ENCODE data around the gene POF1B. TPM values are rescaled to one million over a fixed set of nuclear protein-coding genes. Genes with fewer than 3 reads are reported as not detected.

POF1B gene, protein sequence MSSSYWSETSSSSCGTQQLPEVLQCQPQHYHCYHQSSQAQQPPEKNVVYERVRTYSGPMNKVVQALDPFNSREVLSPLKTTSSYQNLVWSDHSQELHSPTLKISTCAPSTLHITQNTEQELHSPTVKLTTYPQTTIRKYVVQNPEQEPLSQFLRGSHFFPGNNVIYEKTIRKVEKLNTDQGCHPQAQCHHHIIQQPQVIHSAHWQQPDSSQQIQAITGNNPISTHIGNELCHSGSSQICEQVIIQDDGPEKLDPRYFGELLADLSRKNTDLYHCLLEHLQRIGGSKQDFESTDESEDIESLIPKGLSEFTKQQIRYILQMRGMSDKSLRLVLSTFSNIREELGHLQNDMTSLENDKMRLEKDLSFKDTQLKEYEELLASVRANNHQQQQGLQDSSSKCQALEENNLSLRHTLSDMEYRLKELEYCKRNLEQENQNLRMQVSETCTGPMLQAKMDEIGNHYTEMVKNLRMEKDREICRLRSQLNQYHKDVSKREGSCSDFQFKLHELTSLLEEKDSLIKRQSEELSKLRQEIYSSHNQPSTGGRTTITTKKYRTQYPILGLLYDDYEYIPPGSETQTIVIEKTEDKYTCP
- under 1 TPM in 3 of 4 donors, not detected in 1; 0.11 to 0.51 (median 0.51) TPM for total RNA-seq

DNA sequence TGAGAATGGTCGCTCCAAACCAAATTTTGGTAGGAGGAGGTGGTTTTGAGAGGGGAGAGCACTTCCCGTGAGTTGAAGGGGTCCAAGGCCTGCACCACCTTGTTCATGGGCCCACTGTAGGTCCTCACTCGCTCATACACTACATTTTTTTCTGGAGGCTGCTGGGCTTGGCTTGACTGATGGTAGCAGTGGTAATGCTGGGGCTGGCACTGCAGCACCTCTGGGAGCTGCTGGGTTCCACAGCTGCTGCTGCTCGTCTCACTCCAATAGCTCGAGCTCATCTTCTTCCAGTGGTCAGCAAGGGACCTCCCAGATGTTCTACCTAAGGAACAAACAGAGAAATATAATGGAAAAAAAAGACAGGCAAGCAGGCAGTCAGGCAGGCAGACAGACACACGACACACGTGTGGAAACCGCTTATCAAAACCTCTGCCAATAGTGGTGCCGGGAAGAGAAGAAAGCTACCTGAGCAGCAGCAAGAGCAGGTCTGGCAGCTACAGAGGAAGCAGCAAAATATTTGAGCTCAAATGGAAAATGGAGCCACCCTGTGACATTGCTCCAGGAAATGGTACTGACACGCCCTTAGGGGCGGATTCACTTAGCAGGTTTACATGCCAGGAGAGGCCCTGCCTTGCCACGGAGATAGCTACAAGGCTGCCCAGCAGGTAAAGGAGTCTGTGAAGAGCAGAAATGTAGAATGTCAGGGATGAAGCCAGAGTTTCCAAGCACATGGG lies at the start of gene POF1B:
Gene POF1B (minus strand): TSS at position 492 of the 734 bp plus-strand sequence. CDS start 211 bp downstream, at position 281.
- in situ Hi-C loops (cut with MboI; ENCODE audit: low sequenced_read_pairs in 4 of 4) = no loop called here
- Histone ChIP-seq H3K4me3 (no peak within 1 kb of the TSS), H3K27me3 (no peaks in the 10 kb centered on the region), H3K27ac (no peak within 1 kb of the TSS), H3K4me1 (no peaks in the 10 kb centered on the region), H3K36me3 (no peaks in the 10 kb centered on the region), H3K9me3 (no peaks in the 10 kb centered on the region)
- no peak for ATAC-seq
- no peak for TF ChIP-seq POLR2A (IDR thresholded peaks at IDR 0.05)
- TF ChIP-seq, protein P1, sequence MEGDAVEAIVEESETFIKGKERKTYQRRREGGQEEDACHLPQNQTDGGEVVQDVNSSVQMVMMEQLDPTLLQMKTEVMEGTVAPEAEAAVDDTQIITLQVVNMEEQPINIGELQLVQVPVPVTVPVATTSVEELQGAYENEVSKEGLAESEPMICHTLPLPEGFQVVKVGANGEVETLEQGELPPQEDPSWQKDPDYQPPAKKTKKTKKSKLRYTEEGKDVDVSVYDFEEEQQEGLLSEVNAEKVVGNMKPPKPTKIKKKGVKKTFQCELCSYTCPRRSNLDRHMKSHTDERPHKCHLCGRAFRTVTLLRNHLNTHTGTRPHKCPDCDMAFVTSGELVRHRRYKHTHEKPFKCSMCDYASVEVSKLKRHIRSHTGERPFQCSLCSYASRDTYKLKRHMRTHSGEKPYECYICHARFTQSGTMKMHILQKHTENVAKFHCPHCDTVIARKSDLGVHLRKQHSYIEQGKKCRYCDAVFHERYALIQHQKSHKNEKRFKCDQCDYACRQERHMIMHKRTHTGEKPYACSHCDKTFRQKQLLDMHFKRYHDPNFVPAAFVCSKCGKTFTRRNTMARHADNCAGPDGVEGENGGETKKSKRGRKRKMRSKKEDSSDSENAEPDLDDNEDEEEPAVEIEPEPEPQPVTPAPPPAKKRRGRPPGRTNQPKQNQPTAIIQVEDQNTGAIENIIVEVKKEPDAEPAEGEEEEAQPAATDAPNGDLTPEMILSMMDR (IDR thresholded peaks at IDR 0.05 in 4 of 5, conservative IDR thresholded peaks at IDR 0.05 in 1 of 5) = no peak
- no peak for DNase-seq
- intact Hi-C loops (cut with DNase I; ENCODE audit: low total_unique reads) = no loop called here

DNA sequence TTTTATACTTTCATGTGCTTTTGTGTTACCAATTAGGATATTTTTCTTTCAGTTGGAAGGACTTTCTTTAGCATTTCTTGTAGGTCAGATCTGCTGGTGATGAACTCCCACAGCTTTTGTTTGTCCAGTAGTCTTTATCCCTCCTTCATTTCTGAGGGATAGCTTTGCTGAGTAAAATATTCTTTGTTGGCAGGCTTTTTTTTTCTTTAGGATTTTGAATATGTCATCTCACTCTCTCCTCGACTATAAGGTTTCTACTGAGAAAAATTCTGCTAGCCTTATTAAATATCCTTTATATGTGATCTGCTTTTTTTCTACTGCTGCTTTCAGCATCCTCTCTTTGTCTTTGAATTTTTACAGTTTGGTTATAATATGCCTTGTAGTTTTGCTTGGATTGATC lies 49.6 kb upstream of the POF1B start:
- in situ Hi-C loops (cut with MboI; ENCODE audit: low sequenced_read_pairs in 4 of 4) = no loop called here
- no peak for TF ChIP-seq POLR2A (IDR thresholded peaks at IDR 0.05)

DNA sequence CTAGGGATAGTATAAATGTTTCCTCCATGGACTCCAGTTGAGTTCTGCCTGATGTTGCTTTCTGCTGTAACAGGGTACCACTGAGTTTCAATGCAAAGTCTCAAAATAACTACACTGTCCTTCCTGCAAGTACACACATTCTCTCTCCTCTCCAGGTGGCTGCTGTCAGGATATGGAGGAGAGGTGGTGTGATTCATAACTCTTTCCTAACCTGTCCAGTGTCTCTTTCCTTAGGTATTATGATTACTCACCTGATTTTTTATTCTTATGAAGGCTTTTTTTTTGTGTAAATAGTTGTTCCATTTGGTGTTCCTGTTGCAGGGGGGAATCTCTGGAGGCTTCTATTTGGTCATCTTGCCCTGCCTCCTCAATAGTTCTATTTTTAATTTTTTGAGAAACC lies 39.8 kb upstream of the POF1B start:
- Histone ChIP-seq H3K27me3 (no peaks in the 10 kb centered on the region), H3K4me3 (no peak overlapping the region), H3K9me3 (no peaks in the 10 kb centered on the region), H3K27ac (no peak overlapping the region), H3K4me1 (no peaks in the 10 kb centered on the region), H3K36me3 (no peaks in the 10 kb centered on the region)
- TF ChIP-seq POLR2A (IDR thresholded peaks at IDR 0.05) = no peak
- TF ChIP-seq, protein P1 (IDR thresholded peaks at IDR 0.05 in 4 of 5, conservative IDR thresholded peaks at IDR 0.05 in 1 of 5) = no peak
- DNase-seq (no peak), ATAC-seq (no peak)
- in situ Hi-C loops (cut with MboI; ENCODE audit: low sequenced_read_pairs in 4 of 4) = no loop called here
- intact Hi-C loops (cut with DNase I; ENCODE audit: low total_unique reads) = no loop called here

More for the DNA sequence above, 49.6 kb upstream of the POF1B start:
- intact Hi-C loops (cut with DNase I; ENCODE audit: low total_unique reads) = no loop called here
- Histone ChIP-seq H3K36me3 (no peaks in the 10 kb centered on the region), H3K9me3 (no peaks in the 10 kb centered on the region), H3K4me1 (no peaks in the 10 kb centered on the region), H3K27ac (no peak overlapping the region), H3K4me3 (no peak overlapping the region), H3K27me3 (peaks cover 0 to 4% (median 0%) of the 10 kb centered on the region in 3 donors)
- ATAC-seq (no peak), DNase-seq (no peak)

DNA sequence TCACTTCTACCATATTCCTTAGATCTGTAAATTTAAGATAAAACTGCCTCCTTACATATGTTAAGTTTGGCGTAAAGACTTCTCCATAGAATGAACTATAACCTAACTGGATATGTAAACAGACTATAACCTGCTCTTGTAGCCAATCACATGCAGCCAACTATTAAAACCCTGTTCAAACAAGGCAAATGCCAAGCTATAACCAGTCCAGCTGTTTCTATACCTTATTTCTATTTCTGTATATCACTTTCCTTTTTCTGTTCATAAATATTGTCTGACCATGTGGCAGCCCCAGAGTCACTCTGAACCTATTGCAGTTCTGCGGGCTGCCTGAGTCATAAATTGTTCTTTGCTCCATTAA lies 12.4 kb upstream of the POF1B start:
- Histone ChIP-seq H3K27ac (no peak overlapping the region), H3K36me3 (no peaks in the 10 kb centered on the region), H3K4me3 (no peak overlapping the region), H3K4me1 (no peaks in the 10 kb centered on the region), H3K9me3 (no peaks in the 10 kb centered on the region), H3K27me3 (no peaks in the 10 kb centered on the region)
- in situ Hi-C loops (cut with MboI; ENCODE audit: low sequenced_read_pairs in 4 of 4) = no loop called here
- intact Hi-C loops (cut with DNase I; ENCODE audit: low total_unique reads) = no loop called here
- no peak for TF ChIP-seq POLR2A (IDR thresholded peaks at IDR 0.05)
- TF ChIP-seq, protein P1 (IDR thresholded peaks at IDR 0.05 in 4 of 5, conservative IDR thresholded peaks at IDR 0.05 in 1 of 5) = no peak
- ATAC-seq = no peak
- DNase-seq = no peak
